Thoracic aorta (tissue), 2 donors: ENCODE results near the gene NRCAM. TPM values are rescaled to one million over a fixed set of nuclear protein-coding genes. Genes with fewer than 3 reads are reported as not detected.

Source experiments
- ATAC-seq: fragments of 150-250 bp; one replicate; pipeline ENCODE4 v1.8.0; 2017; ENCODE audit warnings: low read depth; ENCODE audit not compliant: insufficient number of reproducible peaks, low FRiP score
- DNase-seq: peaks from one replicate; pipeline ENCODE4 v3.0.0-alpha.2; 2020; ENCODE audit warnings: low spot score
- H3K27ac ChIP-seq, 2 donors: fragments of 200-600 bp; sonication (generic); 1 replicate in 1 of 2; 2 replicates in 1 of 2; pipeline ENCODE4 v1.5.1; 2016; ENCODE audit warnings: mild to moderate bottlenecking in 2 of 2, moderate library complexity in 2 of 2
- H3K27me3 ChIP-seq: fragments of 200-600 bp; sonication (generic); replicated peaks from 2 replicates; pipeline ENCODE4 v1.6.0; 2016; ENCODE audit warnings: mild to moderate bottlenecking; ENCODE audit not compliant: insufficient read depth
- H3K36me3 ChIP-seq: fragments of 200-600 bp; sonication (generic); one replicate; pipeline ENCODE4 v1.5.1; 2016
- H3K4me1 ChIP-seq, 2 donors: fragments of 200-600 bp; sonication (generic); 1 replicate in 1 of 2; 2 replicates in 1 of 2; pipeline versions ENCODE4 v1.5.1 to v1.6.0; 2016; ENCODE audit warnings: low read depth in 2 of 2, mild to moderate bottlenecking in 1 of 2; ENCODE audit not compliant: control insufficient read depth in 1 of 2
- H3K4me3 ChIP-seq: fragments of 200-600 bp; sonication (generic); 2 replicates; pipeline ENCODE4 v1.5.1; 2016; ENCODE audit warnings: mild to moderate bottlenecking
- H3K9me3 ChIP-seq: fragments of 200-600 bp; sonication (generic); 2 replicates; pipeline ENCODE4 v1.5.1; 2016
- CTCF ChIP-seq: fragments of 200-600 bp; sonication (generic); IDR thresholded peaks from one replicate; pipeline ENCODE4 v1.5.1; 2019; ENCODE audit warnings: antibody characterized with exemption
- total RNA-seq, 2 donors: library from RNA; depleted of rRNA; stranded (reverse); fragments of >200 nt; gene quantifications; one replicate each; pipeline versions ENCODE4 v1.1.0 to v1.2.3, GENCODE V29; 2016

The NRCAM gene
- total RNA-seq, 2 donors from 2014 or later, result 2.4 to 3.3 TPM

GRCh38 chr7:108157606-108158335, 298.5 kb downstream of the NRCAM start:
- TF ChIP-seq CTCF, result no peak
- Histone ChIP-seq H3K27ac (no peak overlapping the region), H3K36me3 (no peaks in the 10 kb centered on the region), H3K4me1 (no peaks in the 10 kb centered on the region), H3K9me3 (no peaks in the 10 kb centered on the region), H3K27me3 (no peaks in the 10 kb centered on the region), H3K4me3 (no peak overlapping the region)
- ATAC-seq, result no peak
- no peak for DNase-seq

- TF ChIP-seq CTCF, result no peak
- Histone ChIP-seq H3K4me1 (no peaks in the 10 kb centered on the region), H3K36me3 (no peaks in the 10 kb centered on the region), H3K4me3 (no peak overlapping the region), H3K27ac (no peak overlapping the region), H3K27me3 (no peaks in the 10 kb centered on the region), H3K9me3 (no peaks in the 10 kb centered on the region)
- ATAC-seq, result no peak
- no peak for DNase-seq
Observed at GRCh38 chr7:108156897-108157605, 299.2 kb downstream of the NRCAM start.

GRCh38 chr7:108152198-108152597, 304.0 kb downstream of the NRCAM start:
- TF ChIP-seq CTCF, result no peak
- Histone ChIP-seq H3K9me3 (no peaks in the 10 kb centered on the region), H3K4me3 (no peak overlapping the region), H3K36me3 (no peaks in the 10 kb centered on the region), H3K27me3 (no peaks in the 10 kb centered on the region), H3K27ac (no peak overlapping the region), H3K4me1 (no peaks in the 10 kb centered on the region)
- DNase-seq (no peak), ATAC-seq (no peak)

DNA sequence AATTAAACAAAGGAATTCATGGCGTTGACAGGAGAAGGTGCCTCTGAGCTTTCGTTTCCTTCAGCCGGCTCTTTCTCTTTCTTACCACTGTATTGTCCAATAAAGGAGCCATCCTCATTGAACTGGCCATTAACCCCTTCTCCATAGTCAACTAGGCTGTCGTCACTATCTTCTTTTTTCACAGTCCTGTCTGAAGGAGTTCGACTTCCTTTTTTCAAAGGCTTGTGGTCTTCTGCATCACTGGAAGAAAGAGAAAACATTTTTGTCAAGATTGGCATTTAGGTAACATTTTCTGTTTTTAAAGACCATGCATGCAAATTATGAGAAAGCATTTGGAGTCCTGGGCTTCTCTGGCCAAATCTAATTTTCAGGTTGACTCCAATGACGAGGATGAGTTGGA, 306.3 kb downstream of the NRCAM start:
- H3K4me3 ChIP-seq, result no peak overlapping the region

More for the DNA sequence above, 306.3 kb downstream of the NRCAM start:
- Histone ChIP-seq H3K9me3 (no peaks in the 10 kb centered on the region), H3K27me3 (no peaks in the 10 kb centered on the region), H3K4me1 (peaks cover 0 to 3% of the 10 kb centered on the region in 2 donors), H3K27ac (no peak overlapping the region), H3K36me3 (no peaks in the 10 kb centered on the region)
- TF ChIP-seq CTCF, result no peak
- ATAC-seq (no peak), DNase-seq (no peak)
